Measurements from ENCODE around the gene ZNF708.
"Not testable (repeated sequence)": the region's sequence is repeated elsewhere in the genome, so short reads cannot be mapped to it uniquely, and the experiment has no call there.

The ZNF708 gene

DNA sequence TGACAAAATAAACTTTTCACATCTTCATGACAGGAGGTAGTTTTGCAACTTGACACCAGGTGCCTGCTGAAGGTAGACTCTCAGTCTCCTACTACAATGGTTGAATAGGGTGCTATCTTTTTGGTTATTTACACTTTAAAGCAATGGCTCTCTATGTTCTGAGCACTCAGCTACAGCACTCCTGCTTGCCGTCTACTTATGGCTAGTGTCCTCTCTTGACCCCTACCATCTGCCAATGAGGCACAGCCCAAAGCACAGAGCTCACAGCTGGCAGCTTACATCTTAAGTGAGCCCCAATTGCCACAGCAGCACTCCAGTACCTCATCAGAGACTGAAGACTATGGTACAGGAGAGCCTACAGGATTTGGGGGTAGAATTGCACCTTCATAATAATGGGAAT lies 11.4 kb downstream of the ZNF708 start:
- H3K4me1 ChIP-seq (ENCODE audit: control insufficient read depth, insufficient read depth, low read length) = no peaks in the 10 kb centered on the region
- no peak overlapping the region for H3K4me3 ChIP-seq (ENCODE audit: low read length)

DNA sequence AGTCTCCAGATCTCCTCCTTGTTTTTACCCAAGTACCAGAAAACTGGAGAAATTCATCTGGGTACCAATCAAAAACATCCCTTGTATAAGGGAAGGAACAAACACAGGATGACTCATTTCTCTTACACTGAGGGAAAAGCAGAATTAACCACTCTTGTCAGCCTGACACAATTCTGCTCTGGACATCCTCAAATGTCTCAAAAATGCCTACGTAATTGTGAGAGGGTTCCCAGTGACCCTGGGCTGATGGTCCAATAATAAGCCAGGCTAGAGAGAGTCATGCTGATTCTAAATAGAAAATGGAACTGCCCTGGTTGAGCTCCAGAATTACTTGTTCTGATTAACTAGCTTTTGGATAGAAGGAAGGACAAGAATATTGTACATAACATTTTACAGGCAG lies 14.5 kb downstream of the ZNF708 start:
- no peaks in the 10 kb centered on the region for H3K9me3 ChIP-seq (ENCODE audit: control insufficient read depth, low read length)
- H3K9ac ChIP-seq (ENCODE audit: low read length) = no peak overlapping the region
- H3K36me3 ChIP-seq (ENCODE audit: control insufficient read depth, insufficient read depth, low read length) = no peaks in the 10 kb centered on the region
- H3K4me3 ChIP-seq (ENCODE audit: low read length) = no peak overlapping the region
- H3K4me1 ChIP-seq (ENCODE audit: control insufficient read depth, insufficient read depth, low read length) = no peaks in the 10 kb centered on the region
- H3K27me3 ChIP-seq (ENCODE audit: control insufficient read depth, insufficient read depth, low read length) = no peaks in the 10 kb centered on the region

More for the DNA sequence above, 11.4 kb downstream of the ZNF708 start:
- Histone ChIP-seq H3K9ac (ENCODE audit: low read length) (no peak overlapping the region), H3K27me3 (ENCODE audit: control insufficient read depth, insufficient read depth, low read length) (no peaks in the 10 kb centered on the region), H3K36me3 (ENCODE audit: control insufficient read depth, insufficient read depth, low read length) (no peaks in the 10 kb centered on the region), H3K9me3 (ENCODE audit: control insufficient read depth, low read length) (no peaks in the 10 kb centered on the region)

DNA sequence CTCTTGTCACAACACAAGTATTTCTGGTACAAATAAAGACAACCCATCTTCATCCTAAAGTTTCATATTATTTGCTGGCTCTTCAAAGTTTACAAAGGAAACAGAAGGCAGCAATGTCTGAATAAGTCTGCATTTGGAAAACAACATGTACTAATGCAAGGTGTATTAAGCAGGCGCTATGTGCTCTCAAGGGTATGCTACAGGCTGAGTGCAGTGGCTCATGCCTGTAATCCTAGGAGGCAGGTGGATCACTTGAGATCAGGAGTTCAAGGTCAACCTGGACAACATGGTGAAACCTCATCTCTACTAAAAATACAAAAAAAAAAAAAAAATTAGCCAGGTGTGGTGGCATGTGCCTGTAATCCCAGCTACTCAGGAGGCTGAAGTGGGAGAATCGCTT lies 16.4 kb downstream of the ZNF708 start:
- not testable (repeated sequence) for H3K27me3 ChIP-seq (ENCODE audit: control insufficient read depth, insufficient read depth, low read length); H3K4me1 ChIP-seq (ENCODE audit: control insufficient read depth, insufficient read depth, low read length); H3K9ac ChIP-seq (ENCODE audit: low read length); H3K36me3 ChIP-seq (ENCODE audit: control insufficient read depth, insufficient read depth, low read length); H3K9me3 ChIP-seq (ENCODE audit: control insufficient read depth, low read length); H3K4me3 ChIP-seq (ENCODE audit: low read length)

- H3K9ac ChIP-seq (ENCODE audit: low read length) = no peak overlapping the region
- no peaks in the 10 kb centered on the region for H3K9me3 ChIP-seq (ENCODE audit: control insufficient read depth, low read length)
- H3K36me3 ChIP-seq (ENCODE audit: control insufficient read depth, insufficient read depth, low read length) = no peaks in the 10 kb centered on the region
- no peak overlapping the region for H3K4me3 ChIP-seq (ENCODE audit: low read length)
- no peaks in the 10 kb centered on the region for H3K4me1 ChIP-seq (ENCODE audit: control insufficient read depth, insufficient read depth, low read length)
- no peaks in the 10 kb centered on the region for H3K27me3 ChIP-seq (ENCODE audit: control insufficient read depth, insufficient read depth, low read length)
Measured at GRCh38 chr19:21308773-21309172, 20.4 kb downstream of the ZNF708 start.

DNA sequence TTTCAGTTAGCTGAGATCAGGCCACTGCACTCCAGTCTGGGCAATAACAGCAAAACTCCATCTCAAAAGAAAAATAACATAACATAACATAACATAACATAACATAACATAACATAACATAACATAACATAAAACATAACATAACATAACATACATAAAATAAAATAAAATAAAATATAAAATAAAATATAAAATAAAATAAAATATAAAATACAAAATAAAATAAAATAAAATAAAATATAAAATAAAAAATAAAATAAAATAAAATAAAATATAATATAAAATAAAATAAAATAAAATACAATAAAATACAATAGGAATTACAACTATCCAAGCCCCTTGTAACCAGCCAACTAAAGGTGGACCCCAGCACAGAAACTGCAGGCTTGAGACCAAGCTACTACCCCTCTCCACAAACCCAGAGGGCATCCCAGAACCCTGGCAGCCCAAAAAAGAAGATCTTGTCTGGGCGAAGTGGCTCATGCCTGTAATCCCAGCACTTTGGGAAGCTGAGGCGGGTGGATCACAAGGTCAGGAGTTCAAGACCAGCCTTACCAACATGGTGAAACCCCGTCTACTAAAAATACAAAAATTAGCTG lies 22.2 kb downstream of the ZNF708 start:
- not testable (repeated sequence) for H3K36me3 ChIP-seq (ENCODE audit: control insufficient read depth, insufficient read depth, low read length); H3K9me3 ChIP-seq (ENCODE audit: control insufficient read depth, low read length); H3K27me3 ChIP-seq (ENCODE audit: control insufficient read depth, insufficient read depth, low read length); H3K4me1 ChIP-seq (ENCODE audit: control insufficient read depth, insufficient read depth, low read length); H3K9ac ChIP-seq (ENCODE audit: low read length); H3K4me3 ChIP-seq (ENCODE audit: low read length)

DNA sequence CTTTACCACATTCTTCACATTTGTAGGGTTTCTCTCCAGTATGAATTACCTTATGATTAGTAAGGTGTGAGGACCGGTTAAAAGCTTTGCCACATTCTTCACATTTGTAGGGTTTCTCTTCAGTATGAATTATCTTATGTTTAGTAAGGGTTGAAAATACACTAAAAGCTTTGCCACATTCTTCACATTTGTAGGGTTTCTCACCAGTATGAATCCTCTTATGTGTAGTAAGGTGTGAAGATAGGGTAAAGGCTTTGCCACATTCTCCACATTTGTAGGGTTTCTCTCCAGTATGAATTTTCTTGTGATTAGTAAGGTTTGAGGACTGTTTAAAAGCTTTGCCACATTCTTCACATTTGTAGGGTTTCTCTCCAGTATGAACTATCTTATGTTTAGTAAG lies 35.4 kb downstream of the ZNF708 start:
- not testable (repeated sequence) for H3K9ac ChIP-seq (ENCODE audit: low read length); H3K4me3 ChIP-seq (ENCODE audit: low read length); H3K4me1 ChIP-seq (ENCODE audit: control insufficient read depth, insufficient read depth, low read length); H3K27me3 ChIP-seq (ENCODE audit: control insufficient read depth, insufficient read depth, low read length); H3K36me3 ChIP-seq (ENCODE audit: control insufficient read depth, insufficient read depth, low read length)
- H3K9me3 ChIP-seq (ENCODE audit: control insufficient read depth, low read length) = peaks cover 11% of the 10 kb centered on the region

DNA sequence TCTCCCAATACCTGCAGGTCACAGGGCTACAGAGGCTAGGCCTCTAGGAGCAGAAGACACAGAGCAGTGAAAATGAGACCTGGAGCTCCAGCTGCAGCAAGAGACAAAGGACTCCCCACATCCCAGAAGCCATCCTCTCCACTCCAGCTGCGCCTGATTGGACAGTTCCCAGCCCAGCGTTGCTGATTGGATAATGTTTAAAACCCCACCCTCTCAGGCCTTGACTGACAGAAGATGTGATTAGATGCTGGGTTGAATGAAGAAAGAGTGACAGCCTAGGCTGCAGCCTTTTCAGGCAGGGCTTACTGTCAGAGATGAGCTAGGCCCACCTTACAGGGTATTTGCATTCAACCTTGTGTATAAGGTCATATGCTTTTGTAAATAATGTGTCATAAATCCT lies 59.4 kb downstream of the ZNF708 start:
- no peak overlapping the region for H3K4me3 ChIP-seq (ENCODE audit: low read length)
- no peaks in the 10 kb centered on the region for H3K36me3 ChIP-seq (ENCODE audit: control insufficient read depth, insufficient read depth, low read length)
- no peak overlapping the region for H3K9ac ChIP-seq (ENCODE audit: low read length)
- no peaks in the 10 kb centered on the region for H3K4me1 ChIP-seq (ENCODE audit: control insufficient read depth, insufficient read depth, low read length)
- H3K27me3 ChIP-seq (ENCODE audit: control insufficient read depth, insufficient read depth, low read length) = no peaks in the 10 kb centered on the region
- H3K9me3 ChIP-seq (ENCODE audit: control insufficient read depth, low read length) = no peaks in the 10 kb centered on the region

DNA sequence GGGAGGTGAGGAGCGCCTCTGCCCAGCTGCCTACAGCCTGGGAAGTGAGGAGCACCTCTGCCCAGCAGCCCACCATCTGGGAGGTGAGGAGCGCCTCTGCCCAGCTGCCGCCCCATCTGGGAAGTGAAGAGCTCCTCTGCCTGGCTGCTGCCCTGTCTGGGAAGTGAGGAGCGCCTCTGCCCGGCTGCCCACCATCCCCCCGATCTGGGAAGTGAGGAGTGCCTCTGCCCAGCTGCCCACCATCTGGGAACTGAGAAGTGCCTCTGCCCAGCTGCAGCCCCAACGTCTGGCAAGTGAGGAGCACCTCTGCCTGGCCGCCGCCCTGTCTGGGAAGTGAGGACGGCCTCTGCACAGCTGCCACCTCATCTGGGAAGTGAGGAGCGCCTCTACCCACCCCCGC lies 64.3 kb downstream of the ZNF708 start:
- no peaks in the 10 kb centered on the region for H3K27me3 ChIP-seq (ENCODE audit: control insufficient read depth, insufficient read depth, low read length)
- H3K4me1 ChIP-seq (ENCODE audit: control insufficient read depth, insufficient read depth, low read length) = no peaks in the 10 kb centered on the region
- no peak overlapping the region for H3K4me3 ChIP-seq (ENCODE audit: low read length)
- H3K9ac ChIP-seq (ENCODE audit: low read length) = no peak overlapping the region
- H3K9me3 ChIP-seq (ENCODE audit: control insufficient read depth, low read length) = no peaks in the 10 kb centered on the region
- H3K36me3 ChIP-seq (ENCODE audit: control insufficient read depth, insufficient read depth, low read length) = no peaks in the 10 kb centered on the region

GRCh38 chr19:21264416-21264815 lies 64.8 kb downstream of the ZNF708 start:
- no peak overlapping the region for H3K9ac ChIP-seq (ENCODE audit: low read length)
- no peaks in the 10 kb centered on the region for H3K9me3 ChIP-seq (ENCODE audit: control insufficient read depth, low read length)
- no peaks in the 10 kb centered on the region for H3K27me3 ChIP-seq (ENCODE audit: control insufficient read depth, insufficient read depth, low read length)
- H3K4me1 ChIP-seq (ENCODE audit: control insufficient read depth, insufficient read depth, low read length) = no peaks in the 10 kb centered on the region
- H3K36me3 ChIP-seq (ENCODE audit: control insufficient read depth, insufficient read depth, low read length) = no peaks in the 10 kb centered on the region
- H3K4me3 ChIP-seq (ENCODE audit: low read length) = no peak overlapping the region

GRCh38 chr19:21260848-21261381 lies 68.3 kb downstream of the ZNF708 start:
- H3K4me3 ChIP-seq (ENCODE audit: low read length); H3K9ac ChIP-seq (ENCODE audit: low read length); H3K36me3 ChIP-seq (ENCODE audit: control insufficient read depth, insufficient read depth, low read length); H3K27me3 ChIP-seq (ENCODE audit: control insufficient read depth, insufficient read depth, low read length); H3K4me1 ChIP-seq (ENCODE audit: control insufficient read depth, insufficient read depth, low read length); H3K9me3 ChIP-seq (ENCODE audit: control insufficient read depth, low read length): not testable (repeated sequence)

- Histone ChIP-seq H3K36me3 (ENCODE audit: control insufficient read depth, insufficient read depth, low read length) (no peaks in the 10 kb centered on the region), H3K9me3 (ENCODE audit: control insufficient read depth, low read length) (no peaks in the 10 kb centered on the region), H3K4me3 (ENCODE audit: low read length) (no peak overlapping the region), H3K4me1 (ENCODE audit: control insufficient read depth, insufficient read depth, low read length) (no peaks in the 10 kb centered on the region), H3K9ac (ENCODE audit: low read length) (no peak overlapping the region), H3K27me3 (ENCODE audit: control insufficient read depth, insufficient read depth, low read length) (no peaks in the 10 kb centered on the region)
Measured at GRCh38 chr19:21260164-21260847, 68.9 kb downstream of the ZNF708 start.

GRCh38 chr19:21259421-21260124 lies 69.6 kb downstream of the ZNF708 start:
- H3K4me3 ChIP-seq (ENCODE audit: low read length); H3K27me3 ChIP-seq (ENCODE audit: control insufficient read depth, insufficient read depth, low read length); H3K9me3 ChIP-seq (ENCODE audit: control insufficient read depth, low read length); H3K4me1 ChIP-seq (ENCODE audit: control insufficient read depth, insufficient read depth, low read length); H3K9ac ChIP-seq (ENCODE audit: low read length); H3K36me3 ChIP-seq (ENCODE audit: control insufficient read depth, insufficient read depth, low read length): not testable (repeated sequence)

Data from mucosa of stomach (tissue), 1 donor.